Measurements from ENCODE around the gene OSM. TPM values are rescaled to one million over a fixed set of nuclear protein-coding genes. Genes with fewer than 3 reads are reported as not detected.

The OSM gene
- total and polyA plus RNA-seq, 7 donors: 0.60 to 12.8 (median 1.5) TPM

DNA sequence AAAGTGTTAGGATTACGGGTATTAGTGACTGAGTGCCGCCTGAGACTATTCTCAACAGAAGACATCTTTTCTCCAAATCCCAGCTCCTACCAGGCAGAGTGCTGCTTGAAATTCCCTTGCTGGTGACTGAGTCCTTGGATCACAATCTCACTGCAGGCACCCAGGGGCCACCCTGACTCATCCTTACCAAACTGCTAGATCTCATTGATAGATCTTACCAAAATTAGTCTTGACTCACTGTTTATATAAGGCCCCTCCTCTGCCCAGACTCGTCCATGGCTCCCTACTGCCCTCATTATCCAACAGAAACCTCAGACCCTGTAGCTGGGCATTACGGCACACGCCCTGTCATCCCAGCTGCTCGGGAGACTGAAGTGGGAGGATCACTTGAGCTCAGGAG lies 45.4 kb upstream of the OSM start:
- WGBS, 2 donors: 56 to 78% methylated on average over 6 of the region's 6 CpGs
- intact Hi-C loops (cut with DNase I): no loop called here
- Histone ChIP-seq H3K27me3 (no peaks in the 10 kb centered on the region), H3K4me3 (no peak overlapping the region), H3K27ac (peak overlapping the region; percentile 82 to 89 (median 88)), H3K9me3 (no peaks in the 10 kb centered on the region), H3K4me1 (peaks cover 0 to 97% (median 90%) of the 10 kb centered on the region in 4 donors), H3K36me3 (peaks cover 0 to 4% (median 0%) of the 10 kb centered on the region in 4 donors)
- DNase-seq: no peak
- TF ChIP-seq POLR2AphosphoS5 (IDR thresholded peaks at IDR 0.05): no peak

DNA sequence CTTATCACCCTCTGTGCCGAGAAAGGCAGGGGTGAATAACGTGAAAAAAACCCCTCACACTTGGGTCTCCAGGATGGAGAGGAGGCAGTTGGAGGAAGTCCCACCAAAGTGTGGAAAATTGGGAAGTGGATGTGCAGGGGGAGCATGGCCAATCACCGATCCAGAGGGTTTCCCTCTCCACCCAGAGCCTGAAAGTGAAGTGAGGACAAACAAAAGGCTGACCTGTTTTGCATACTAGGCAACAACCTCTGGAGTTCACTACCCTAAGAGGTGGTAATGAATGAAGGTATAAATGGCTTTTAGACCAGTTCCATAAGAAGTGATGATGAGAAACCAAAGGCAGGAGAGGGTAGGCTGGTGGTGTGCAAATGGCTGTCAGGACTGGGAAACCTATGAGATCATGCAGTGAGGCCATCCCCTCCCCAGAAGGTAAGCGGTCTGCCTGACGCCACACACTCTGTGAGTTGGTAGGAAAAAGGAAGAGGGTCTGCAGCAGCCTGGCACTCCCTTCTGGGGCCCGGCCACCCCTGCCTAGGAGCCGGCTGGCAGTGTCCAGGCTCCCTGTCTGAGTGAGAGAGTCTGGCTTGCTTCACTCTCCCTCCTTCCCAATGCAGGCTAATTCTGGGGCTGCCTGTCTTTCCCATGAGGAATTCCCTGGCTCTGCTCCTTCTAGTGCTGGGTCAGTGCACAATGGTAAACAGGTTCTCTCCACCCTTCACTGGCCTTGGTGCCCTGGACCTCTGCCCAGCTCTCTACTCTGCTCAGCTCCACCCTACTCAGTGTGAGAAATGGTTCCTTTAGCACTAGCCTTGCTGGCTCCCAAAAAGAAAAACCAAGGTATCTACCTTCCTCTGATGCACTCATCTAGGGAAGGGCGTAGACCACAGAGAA lies 44.5 kb upstream of the OSM start:
- intact Hi-C loops (cut with DNase I): loop anchor here (2.0 kb wide), 1 partner anchor 20 kb away; no protein-coding TSS in a partner anchor
- peak overlapping the region; percentile 82 to 89 (median 88) for H3K27ac ChIP-seq
- peak; percentile 94 for DNase-seq
- H3K4me1 ChIP-seq: peaks cover 0 to 97% (median 91%) of the 10 kb centered on the region in 4 donors
- no peaks in the 10 kb centered on the region for H3K9me3 ChIP-seq
- no peaks in the 10 kb centered on the region for H3K27me3 ChIP-seq
- H3K36me3 ChIP-seq: peaks cover 0 to 4% (median 0%) of the 10 kb centered on the region in 4 donors
- peak in 2 of 4 donors; percentile 34 to 43 for TF ChIP-seq EP300 (IDR thresholded peaks at IDR 0.05)
- TF ChIP-seq POLR2A (IDR thresholded peaks at IDR 0.05): peak in 1 of 2 donors; percentile 22
- TF ChIP-seq POLR2AphosphoS5 (IDR thresholded peaks at IDR 0.05): peak; percentile 68 to 87 (median 82)
- TF ChIP-seq, protein P1, sequence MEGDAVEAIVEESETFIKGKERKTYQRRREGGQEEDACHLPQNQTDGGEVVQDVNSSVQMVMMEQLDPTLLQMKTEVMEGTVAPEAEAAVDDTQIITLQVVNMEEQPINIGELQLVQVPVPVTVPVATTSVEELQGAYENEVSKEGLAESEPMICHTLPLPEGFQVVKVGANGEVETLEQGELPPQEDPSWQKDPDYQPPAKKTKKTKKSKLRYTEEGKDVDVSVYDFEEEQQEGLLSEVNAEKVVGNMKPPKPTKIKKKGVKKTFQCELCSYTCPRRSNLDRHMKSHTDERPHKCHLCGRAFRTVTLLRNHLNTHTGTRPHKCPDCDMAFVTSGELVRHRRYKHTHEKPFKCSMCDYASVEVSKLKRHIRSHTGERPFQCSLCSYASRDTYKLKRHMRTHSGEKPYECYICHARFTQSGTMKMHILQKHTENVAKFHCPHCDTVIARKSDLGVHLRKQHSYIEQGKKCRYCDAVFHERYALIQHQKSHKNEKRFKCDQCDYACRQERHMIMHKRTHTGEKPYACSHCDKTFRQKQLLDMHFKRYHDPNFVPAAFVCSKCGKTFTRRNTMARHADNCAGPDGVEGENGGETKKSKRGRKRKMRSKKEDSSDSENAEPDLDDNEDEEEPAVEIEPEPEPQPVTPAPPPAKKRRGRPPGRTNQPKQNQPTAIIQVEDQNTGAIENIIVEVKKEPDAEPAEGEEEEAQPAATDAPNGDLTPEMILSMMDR (IDR thresholded peaks at IDR 0.05): no peak
- 38 to 60% methylated on average over 8 of the region's 8 CpGs for WGBS, 2 donors
- H3K4me3 ChIP-seq: peak overlapping the region in 2 of 4 donors; percentile 9 to 19

DNA sequence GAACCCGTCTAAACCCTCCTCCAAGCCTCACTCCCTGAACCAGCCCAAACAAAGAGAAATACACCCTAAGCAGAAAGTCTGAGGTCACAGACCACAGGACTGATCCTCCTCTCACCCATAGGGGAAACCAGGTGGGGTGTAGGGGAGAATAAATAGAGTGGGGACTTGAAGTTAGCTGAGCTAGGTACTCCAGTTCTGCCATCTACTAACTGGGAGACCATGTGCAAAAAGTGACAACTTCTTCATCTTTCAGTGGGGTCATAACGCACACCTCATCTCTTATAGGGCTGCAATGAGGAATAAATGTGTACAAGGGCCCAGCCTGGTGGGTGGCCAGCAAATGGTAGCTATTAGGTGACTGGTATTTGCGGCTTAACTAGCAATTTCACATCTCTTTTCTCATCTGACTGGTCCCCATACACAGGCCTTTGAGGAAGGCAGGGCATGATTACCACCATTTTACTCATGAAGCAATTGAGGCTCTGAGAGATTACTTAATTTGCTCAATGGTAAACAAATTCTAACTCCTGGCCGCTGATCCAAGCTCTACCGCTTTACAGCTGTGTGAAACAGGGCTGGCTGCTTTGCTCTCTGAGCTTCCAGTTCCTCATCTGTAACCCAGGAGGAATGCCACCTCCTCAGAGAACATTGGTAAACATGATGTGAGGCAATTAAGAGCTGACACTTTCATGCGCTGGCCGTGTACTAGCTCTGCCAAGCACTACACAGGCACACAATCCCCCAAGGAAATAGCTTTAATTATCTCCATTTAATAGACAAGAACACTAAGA lies 43.5 kb upstream of the OSM start:
- TF ChIP-seq EP300 (IDR thresholded peaks at IDR 0.05) (peak in 1 of 4 donors; percentile 59), POLR2AphosphoS5 (IDR thresholded peaks at IDR 0.05) (peak in 3 of 4 donors; percentile 67 to 80 (median 77))
- TF ChIP-seq, protein P1 (IDR thresholded peaks at IDR 0.05): no peak
- peak overlapping the region; percentile 82 to 89 (median 88) for H3K27ac ChIP-seq
- no peak overlapping the region for H3K4me3 ChIP-seq
- DNase-seq: peak; percentile 88
- H3K27me3 ChIP-seq: no peaks in the 10 kb centered on the region
- WGBS, 2 donors: 21 to 40% methylated on average over 7 of the region's 7 CpGs
- H3K9me3 ChIP-seq: no peaks in the 10 kb centered on the region
- peaks cover under 1 to 97% (median 91%) of the 10 kb centered on the region in 4 donors for H3K4me1 ChIP-seq
- intact Hi-C loops (cut with DNase I): loop anchor here (2.0 kb wide), 1 partner anchor 19 kb away; no protein-coding TSS in a partner anchor
- peaks cover 0 to 4% (median 0%) of the 10 kb centered on the region in 4 donors for H3K36me3 ChIP-seq

DNA sequence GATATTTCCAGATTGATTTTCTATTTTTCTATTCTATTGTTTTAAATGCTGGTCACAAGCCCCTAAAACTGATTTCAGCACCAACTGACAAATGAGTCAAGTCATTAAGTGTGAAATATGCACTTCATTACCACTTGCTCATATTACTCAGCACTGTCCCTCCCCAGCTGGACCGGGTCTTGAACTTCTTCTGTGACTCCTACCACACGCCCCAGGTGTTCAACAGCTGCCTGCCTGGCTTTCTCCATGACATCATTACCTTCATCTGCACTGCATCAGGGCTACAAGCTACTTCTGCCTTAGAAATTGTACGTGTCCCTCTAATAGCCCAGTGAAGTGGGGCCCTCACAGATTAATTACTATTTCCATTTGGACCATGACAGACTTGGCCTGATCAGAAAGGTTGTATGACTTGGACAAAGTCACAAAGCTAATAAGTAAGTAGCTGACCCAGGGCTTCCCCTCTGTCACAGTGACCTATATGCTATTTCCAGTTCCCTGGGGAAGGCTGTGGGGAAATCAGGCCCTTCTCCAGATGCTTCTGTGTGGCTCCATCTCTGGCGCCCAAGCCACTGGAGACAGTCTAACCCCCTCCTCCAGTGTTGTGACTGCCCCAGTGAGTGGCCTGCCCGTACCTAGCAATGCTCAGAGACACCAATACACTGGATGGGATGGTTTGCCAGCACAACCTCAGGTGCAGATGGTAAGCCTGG lies 42.0 kb upstream of the OSM start:
- Histone ChIP-seq H3K4me1 (peaks cover 4 to 97% (median 95%) of the 10 kb centered on the region in 4 donors), H3K27me3 (no peaks in the 10 kb centered on the region), H3K9me3 (no peaks in the 10 kb centered on the region), H3K4me3 (no peak overlapping the region), H3K27ac (peak overlapping the region; percentile 82 to 89 (median 88)), H3K36me3 (peaks cover 0 to 4% (median 0%) of the 10 kb centered on the region in 4 donors)
- TF ChIP-seq POLR2AphosphoS5 (IDR thresholded peaks at IDR 0.05) (peak in 2 of 4 donors; percentile 46 to 48), POLR2A (IDR thresholded peaks at IDR 0.05) (no peak)
- TF ChIP-seq, protein P1 (IDR thresholded peaks at IDR 0.05): no peak
- 60 to 79% methylated on average over 5 of the region's 5 CpGs for WGBS, 2 donors
- intact Hi-C loops (cut with DNase I): no loop called here
- DNase-seq: peak; percentile 85

Measured in sigmoid colon (tissue), 7 donors.